Naive thymus-derived CD4-positive, alpha-beta T cell (primary cell): ENCODE measurements around the gene BTBD8. TPM values are rescaled to one million over a fixed set of nuclear protein-coding genes. Genes with fewer than 3 reads are reported as not detected.
A peak's percentile ranks its signal among the peaks of the same experiment; 100 is the strongest.

Experiments
- ATAC-seq: fragments of 150-1000 bp; cut with Tn5 transposase; 2 replicates; pipeline ENCODE4 v1.10.0; 2021; ENCODE audit warnings: mild to moderate bottlenecking, moderate library complexity
- CTCF ChIA-PET: fragments of 350-600 bp; sonication (Branson Sonifier 250); formaldehyde crosslinking; loops from one replicate; lab custom pipeline; 2021; ENCODE audit warnings: antibody characterized with exemption; lab: Charles Lee
- POLR2A ChIA-PET: fragments of 350-600 bp; sonication (Branson Sonifier 250); formaldehyde crosslinking; loops from one replicate; lab custom pipeline; 2021; ENCODE audit warnings: antibody characterized with exemption, inconsistent platforms; lab: Charles Lee
- DNase-seq, 9 donors: peaks; one replicate each; pipeline versions ENCODE4 v3.0.0 to v3.0.0-alpha.2; 2020 to 2022; ENCODE audit warnings: mixed read lengths in 1 of 9
- H3K27ac ChIP-seq: one replicate; pipeline ENCODE4 v1.7.0; 2013; ENCODE audit warnings: mild to moderate bottlenecking, low read depth, low read length, moderate library complexity
- H3K27me3 ChIP-seq, 2 donors: one replicate each; pipeline ENCODE4 v1.7.0; 2013; ENCODE audit warnings: low read length in 2 of 2, mild to moderate bottlenecking in 2 of 2, moderate library complexity in 2 of 2; ENCODE audit not compliant: control insufficient read depth in 2 of 2, insufficient read depth in 2 of 2
- H3K36me3 ChIP-seq, 3 experiments: 1 replicate in 2 of 3; 2 replicates in 1 of 3; pipeline ENCODE4 v1.7.0; 2013; ENCODE audit warnings: low read length in 3 of 3, mild to moderate bottlenecking in 3 of 3, moderate library complexity in 1 of 3; ENCODE audit not compliant: insufficient read depth in 3 of 3, control insufficient read depth in 2 of 3
- H3K4me1 ChIP-seq, 2 donors: one replicate each; pipeline ENCODE4 v1.7.0; 2013; ENCODE audit warnings: low read length in 2 of 2, mild to moderate bottlenecking in 2 of 2, moderate library complexity in 1 of 2; ENCODE audit not compliant: control insufficient read depth in 2 of 2, insufficient read depth in 2 of 2
- H3K4me3 ChIP-seq: 2 replicates; pipeline ENCODE4 v1.7.0; 2013; ENCODE audit warnings: mild to moderate bottlenecking, low read length
- H3K9me3 ChIP-seq, 3 experiments: 1 replicate in 2 of 3; 2 replicates in 1 of 3; pipeline ENCODE4 v1.7.0; 2013; ENCODE audit warnings: low read length in 3 of 3; ENCODE audit not compliant: control insufficient read depth in 2 of 3
- H3K27ac Mint-ChIP-seq, 9 donors: one replicate each; pipeline ENCODE4 v1.8.0; 2020 to 2022; ENCODE audit warnings: mixed read lengths in 9 of 9, mild to moderate bottlenecking in 8 of 9, moderate library complexity in 5 of 9, inconsistent platforms in 2 of 9
- H3K27me3 Mint-ChIP-seq, 5 donors: one replicate each; pipeline ENCODE4 v1.8.0; 2021 to 2022; ENCODE audit warnings: mixed read lengths in 5 of 5, mild to moderate bottlenecking in 1 of 5
- H3K36me3 Mint-ChIP-seq, 5 donors: one replicate each; pipeline ENCODE4 v1.8.0; 2020 to 2022; ENCODE audit warnings: mixed read lengths in 5 of 5, mild to moderate bottlenecking in 3 of 5, inconsistent platforms in 1 of 5
- H3K4me1 Mint-ChIP-seq, 7 donors: one replicate each; pipeline ENCODE4 v1.8.0; 2020 to 2022; ENCODE audit warnings: mixed read lengths in 7 of 7, mild to moderate bottlenecking in 3 of 7, inconsistent platforms in 1 of 7
- H3K4me3 Mint-ChIP-seq, 10 donors: one replicate each; pipeline ENCODE4 v1.8.0; 2020 to 2022; ENCODE audit warnings: mild to moderate bottlenecking in 10 of 10, mixed read lengths in 10 of 10, moderate library complexity in 6 of 10, inconsistent platforms in 2 of 10
- H3K9me3 Mint-ChIP-seq, 11 donors: one replicate each; pipeline ENCODE4 v1.8.0; 2020 to 2022; ENCODE audit warnings: mixed read lengths in 11 of 11, mild to moderate bottlenecking in 4 of 11, inconsistent platforms in 1 of 11, moderate library complexity in 1 of 11
- intact Hi-C, 2 donors: fragments of 100-400 bp; cut with micrococcal nuclease; formaldehyde crosslinking; loops; one replicate each; pipeline ENCODE4 v1.15.1; 2023
- polyA plus RNA-seq, 2 donors: library from polyadenylated mRNA; unstranded; fragments of 300-500 nt; fragmentation: Illumina TruSeq; gene quantifications; one replicate each; pipeline ENCODE4 v1.2.3, GENCODE V29; 2021
- total RNA-seq, 6 experiments: library from RNA in 5 of 6; stranded (reverse) in 5 of 6; gene quantifications; 1 replicate in 5 of 6; 2 replicates in 1 of 6; pipeline ENCODE4 v1.2.3 and lab custom pipeline; 2021 to 2026

BTBD8 gene
- total and polyA plus RNA-seq, 7 experiments from 2014 or later, result 1.7 to 11.4 (median 4.6) TPM

DNA sequence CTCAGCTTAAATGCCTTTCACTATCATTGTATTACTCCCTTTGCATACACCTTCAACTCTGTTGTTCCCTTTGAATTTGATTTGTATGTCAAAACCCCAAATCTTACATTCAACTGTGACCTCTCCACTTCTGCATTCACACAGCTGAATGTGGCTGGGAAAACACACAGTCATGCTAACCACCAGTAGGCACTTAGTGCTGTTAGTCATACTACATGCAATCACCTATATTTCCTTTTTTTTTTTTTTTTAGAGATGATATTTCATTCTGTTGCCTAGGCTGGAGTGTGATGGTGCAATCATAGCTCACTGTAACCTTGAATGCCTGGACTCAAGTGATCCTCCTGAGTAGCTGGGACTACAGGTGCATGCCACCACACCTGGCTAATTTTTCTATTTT lies 16.2 kb downstream of the BTBD8 start:
- Mint-ChIP-seq H3K4me1 (peaks cover 0 to 14% (median 9%) of the 10 kb centered on the region in 7 donors), H3K36me3 (peaks cover 0 to 50% (median 43%) of the 10 kb centered on the region in 5 donors), H3K4me3 (no peak overlapping the region), H3K27ac (no peak overlapping the region), H3K9me3 (no peaks in the 10 kb centered on the region), H3K27me3 (no peaks in the 10 kb centered on the region)
- ATAC-seq, result peak; percentile 91
- ChIA-PET POLR2A (no interaction called here), CTCF (no interaction called here)
- Histone ChIP-seq H3K4me3 (no peak overlapping the region), H3K27me3 (no peaks in the 10 kb centered on the region), H3K9me3 (no peaks in the 10 kb centered on the region), H3K27ac (no peak overlapping the region), H3K4me1 (no peaks in the 10 kb centered on the region), H3K36me3 (no peaks in the 10 kb centered on the region)
- intact Hi-C loops, result no loop called here
- no peak for DNase-seq

GRCh38 chr1:92105546-92106081 lies 25.5 kb downstream of the BTBD8 start:
- Histone ChIP-seq H3K4me1 (no peaks in the 10 kb centered on the region), H3K9me3 (no peaks in the 10 kb centered on the region), H3K4me3 (no peak overlapping the region), H3K27ac (no peak overlapping the region), H3K27me3 (no peaks in the 10 kb centered on the region), H3K36me3 (no peaks in the 10 kb centered on the region)
- Mint-ChIP-seq H3K9me3 (no peaks in the 10 kb centered on the region), H3K4me3 (no peak overlapping the region), H3K27me3 (no peaks in the 10 kb centered on the region), H3K27ac (no peak overlapping the region), H3K4me1 (no peaks in the 10 kb centered on the region), H3K36me3 (peaks cover 5 to 45% (median 26%) of the 10 kb centered on the region in 5 donors)
- ChIA-PET CTCF (no interaction called here), POLR2A (no interaction called here)
- ATAC-seq (no peak), DNase-seq (no peak)
- intact Hi-C loops, result no loop called here

GRCh38 chr1:92108631-92109030 lies 28.5 kb downstream of the BTBD8 start:
- no peaks in the 10 kb centered on the region for H3K27me3 Mint-ChIP-seq
- intact Hi-C loops, result no loop called here
- H3K9me3 Mint-ChIP-seq, result no peaks in the 10 kb centered on the region
- CTCF ChIA-PET, result interaction anchor here (0.7 kb wide), 1 partner anchor 251 kb away, joined by 3 read pairs; no protein-coding TSS in a partner anchor
- H3K36me3 Mint-ChIP-seq, result peaks cover 0 to 36% (median 13%) of the 10 kb centered on the region in 5 donors
- no peaks in the 10 kb centered on the region for H3K9me3 ChIP-seq
- H3K27me3 ChIP-seq, result no peaks in the 10 kb centered on the region
- no peak overlapping the region for H3K27ac Mint-ChIP-seq
- H3K36me3 ChIP-seq, result no peaks in the 10 kb centered on the region
- no peaks in the 10 kb centered on the region for H3K4me1 ChIP-seq
- no peak overlapping the region for H3K27ac ChIP-seq
- H3K4me3 ChIP-seq, result no peak overlapping the region
- no peaks in the 10 kb centered on the region for H3K4me1 Mint-ChIP-seq
- no peak for DNase-seq
- no peak overlapping the region for H3K4me3 Mint-ChIP-seq
- no peak for ATAC-seq
- POLR2A ChIA-PET, result no interaction called here

GRCh38 chr1:92117526-92117925 lies 37.4 kb downstream of the BTBD8 start:
- Histone ChIP-seq H3K4me3 (no peak overlapping the region), H3K27me3 (no peaks in the 10 kb centered on the region), H3K9me3 (no peaks in the 10 kb centered on the region), H3K36me3 (no peaks in the 10 kb centered on the region), H3K4me1 (no peaks in the 10 kb centered on the region), H3K27ac (no peak overlapping the region)
- H3K9me3 Mint-ChIP-seq, result no peaks in the 10 kb centered on the region
- ChIA-PET POLR2A (no interaction called here), CTCF (no interaction called here)
- peak overlapping the region in 3 of 10 donors; percentile 22 to 35 (median 29) for H3K4me3 Mint-ChIP-seq
- peak in 2 of 9 donors; percentile 2 to 3 for DNase-seq
- peaks cover 0 to 20% (median 13%) of the 10 kb centered on the region in 7 donors for H3K4me1 Mint-ChIP-seq
- H3K27me3 Mint-ChIP-seq, result no peaks in the 10 kb centered on the region
- peaks cover 0 to 11% (median 5%) of the 10 kb centered on the region in 5 donors for H3K36me3 Mint-ChIP-seq
- peak overlapping the region in 8 of 9 donors; percentile 4 to 78 (median 38) for H3K27ac Mint-ChIP-seq
- intact Hi-C loops, result no loop called here
- ATAC-seq, result no peak

DNA sequence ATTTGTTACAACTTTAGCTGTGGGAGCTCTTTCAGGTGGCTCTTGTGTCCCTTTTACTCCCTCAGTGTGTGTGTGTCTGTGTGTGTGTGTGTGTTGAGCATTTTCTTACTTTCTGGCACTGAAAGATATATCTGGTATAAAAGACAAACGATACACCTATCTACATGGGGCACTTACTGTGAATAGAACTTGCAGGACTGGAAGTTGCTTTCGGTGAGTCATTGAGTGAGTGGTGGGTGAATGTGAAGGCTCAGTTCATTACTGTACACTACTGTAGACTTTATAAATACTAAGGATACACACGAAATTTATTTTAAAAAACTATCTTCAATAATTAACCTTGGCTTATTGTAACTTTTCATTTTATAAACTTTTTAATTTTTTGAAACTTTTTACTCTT lies 38.7 kb downstream of the BTBD8 start:
- Histone ChIP-seq H3K36me3 (no peaks in the 10 kb centered on the region), H3K4me1 (no peaks in the 10 kb centered on the region), H3K27ac (no peak overlapping the region), H3K27me3 (no peaks in the 10 kb centered on the region), H3K4me3 (no peak overlapping the region), H3K9me3 (no peaks in the 10 kb centered on the region)
- Mint-ChIP-seq H3K27ac (peak overlapping the region in 1 of 9 donors; percentile 63), H3K36me3 (peaks cover 0 to 14% (median 5%) of the 10 kb centered on the region in 5 donors), H3K4me1 (peaks cover 0 to 30% (median 16%) of the 10 kb centered on the region in 7 donors), H3K9me3 (no peaks in the 10 kb centered on the region), H3K27me3 (no peaks in the 10 kb centered on the region), H3K4me3 (no peak overlapping the region)
- intact Hi-C loops, result no loop called here
- ATAC-seq (no peak), DNase-seq (no peak)
- ChIA-PET POLR2A (no interaction called here), CTCF (interaction anchor here (0.6 kb wide), 1 partner anchor 40 kb away, joined by 5 read pairs; no protein-coding TSS in a partner anchor)

DNA sequence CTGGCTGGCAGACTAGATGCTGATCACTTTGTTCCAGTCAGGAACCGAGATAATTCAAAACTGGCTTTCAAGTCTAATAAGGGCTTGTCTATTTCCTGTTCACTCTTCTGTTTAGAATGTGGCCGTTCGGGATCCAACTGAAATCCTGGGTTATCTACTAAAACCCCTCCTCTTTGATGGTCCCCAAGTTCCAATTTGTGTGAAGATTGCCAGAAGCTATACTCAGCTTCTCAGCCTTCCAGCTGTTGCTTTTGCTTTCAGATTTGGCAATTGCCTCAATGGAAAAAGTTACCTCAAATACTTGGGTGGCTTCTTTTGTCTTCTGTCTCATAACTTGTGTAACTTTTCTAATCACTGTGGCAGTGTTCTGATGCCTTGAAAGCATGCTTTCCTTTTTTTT lies 43.7 kb downstream of the BTBD8 start:
- Mint-ChIP-seq H3K27ac (peak overlapping the region in 1 of 9 donors; percentile 7), H3K27me3 (no peaks in the 10 kb centered on the region), H3K4me1 (peaks cover 0 to 18% (median 8%) of the 10 kb centered on the region in 7 donors), H3K36me3 (peaks cover 0 to 23% (median 9%) of the 10 kb centered on the region in 5 donors), H3K9me3 (no peaks in the 10 kb centered on the region), H3K4me3 (peak overlapping the region in 9 of 10 donors; percentile 27 to 69 (median 51))
- DNase-seq (peak in 1 of 9 donors; percentile 2), ATAC-seq (no peak)
- Histone ChIP-seq H3K4me3 (no peak overlapping the region), H3K9me3 (no peaks in the 10 kb centered on the region), H3K27me3 (no peaks in the 10 kb centered on the region), H3K27ac (no peak overlapping the region), H3K36me3 (no peaks in the 10 kb centered on the region), H3K4me1 (no peaks in the 10 kb centered on the region)
- ChIA-PET CTCF (interaction anchor here (0.8 kb wide), 1 partner anchor 22 kb away, joined by 3 read pairs; no protein-coding TSS in a partner anchor), POLR2A (interaction anchor here (0.6 kb wide), 1 partner anchor 19 kb away, joined by 3 read pairs; no protein-coding TSS in a partner anchor)
- intact Hi-C loops, result no loop called here

DNA sequence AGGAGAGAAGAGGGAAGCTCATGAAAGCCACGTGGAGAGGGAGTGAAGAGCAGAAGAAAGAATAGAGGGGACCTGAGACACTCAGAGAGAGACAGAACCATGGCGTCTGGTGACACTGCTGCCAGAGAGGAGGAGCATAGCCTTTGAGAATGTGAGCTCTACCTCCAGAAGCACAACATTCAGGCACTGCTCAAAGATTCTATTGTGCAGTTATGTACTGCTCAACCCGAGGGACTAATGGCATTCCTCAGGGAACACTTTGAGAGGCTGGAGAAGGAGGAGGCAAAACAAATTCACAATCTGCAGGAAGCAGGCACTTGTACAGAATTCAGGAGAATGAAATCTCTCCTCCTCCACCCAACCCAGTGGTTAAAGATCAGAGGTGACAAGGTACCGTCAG lies 45.1 kb downstream of the BTBD8 start:
- no peak overlapping the region for H3K27ac ChIP-seq
- H3K36me3 ChIP-seq, result no peaks in the 10 kb centered on the region
- Mint-ChIP-seq H3K4me3 (no peak overlapping the region), H3K36me3 (peaks cover 0 to 30% (median 19%) of the 10 kb centered on the region in 5 donors), H3K4me1 (peaks cover 0 to 17% (median 8%) of the 10 kb centered on the region in 7 donors), H3K27me3 (no peaks in the 10 kb centered on the region), H3K27ac (no peak overlapping the region), H3K9me3 (no peaks in the 10 kb centered on the region)
- ATAC-seq (no peak), DNase-seq (no peak)
- intact Hi-C loops, result no loop called here
- H3K27me3 ChIP-seq, result no peaks in the 10 kb centered on the region
- no peaks in the 10 kb centered on the region for H3K9me3 ChIP-seq
- no peak overlapping the region for H3K4me3 ChIP-seq
- no peaks in the 10 kb centered on the region for H3K4me1 ChIP-seq
- POLR2A ChIA-PET, result no interaction called here
- CTCF ChIA-PET, result no interaction called here
